Loucy (cell line): Measurements from ENCODE around the gene BPIFB2.

Experiments
- H2AFZ ChIP-seq: fragments of 200-600 bp; sonication (generic); 2 replicates; pipeline ENCODE4 v1.6.0; 2016; ENCODE audit warnings: antibody characterized with exemption, mild to moderate bottlenecking, low read length, moderate library complexity
- H3F3A ChIP-seq: fragments of 200-600 bp; 2 replicates; pipeline ENCODE4 v1.6.0; 2016; ENCODE audit warnings: antibody characterized with exemption, low read depth, mild to moderate bottlenecking
- H3K27me3 ChIP-seq: fragments of 200-600 bp; sonication (generic); 2 replicates; pipeline ENCODE4 v1.6.1; 2014; ENCODE audit warnings: low read length, mild to moderate bottlenecking; ENCODE audit not compliant: insufficient read depth, poor library complexity, severe bottlenecking
- H3K36me3 ChIP-seq: fragments of 200-600 bp; sonication (generic); 2 replicates; pipeline ENCODE4 v1.6.1; 2016; ENCODE audit warnings: low read length; ENCODE audit not compliant: insufficient read depth
- H3K4me1 ChIP-seq: fragments of 200-600 bp; sonication (generic); 2 replicates; pipeline ENCODE4 v1.5.1; 2014; ENCODE audit warnings: low read length, mild to moderate bottlenecking; ENCODE audit not compliant: insufficient read depth, poor library complexity, severe bottlenecking
- H3K4me2 ChIP-seq: fragments of 200-600 bp; sonication (generic); 2 replicates; pipeline ENCODE4 v1.6.0; 2014; ENCODE audit warnings: antibody characterized with exemption, low read length, low read depth, mild to moderate bottlenecking; ENCODE audit not compliant: poor library complexity, severe bottlenecking
- H3K4me3 ChIP-seq: fragments of 200-600 bp; sonication (generic); 2 replicates; pipeline ENCODE4 v1.5.1; 2014; ENCODE audit warnings: low read length, mild to moderate bottlenecking, mixed read lengths; ENCODE audit not compliant: poor library complexity, severe bottlenecking
- H3K79me2 ChIP-seq: fragments of 200-600 bp; sonication (generic); 2 replicates; pipeline ENCODE4 v1.6.1; 2014; ENCODE audit warnings: low read length; ENCODE audit not compliant: insufficient read depth
- H3K9ac ChIP-seq: fragments of 200-600 bp; sonication (generic); 2 replicates; pipeline ENCODE4 v1.6.0; 2014; ENCODE audit warnings: mild to moderate bottlenecking, low read depth, low read length, moderate library complexity; ENCODE audit not compliant: poor library complexity, severe bottlenecking
- H3K9me2 ChIP-seq: fragments of 200-600 bp; sonication (generic); replicated peaks from 2 replicates; pipeline ENCODE4 v1.6.1; 2016; ENCODE audit warnings: low read depth, low read length, mixed read lengths
- H3K9me3 ChIP-seq: fragments of 200-600 bp; sonication (generic); 2 replicates; pipeline ENCODE4 v1.6.1; 2014; ENCODE audit warnings: mild to moderate bottlenecking, antibody characterized with exemption, low read length, low read depth; ENCODE audit not compliant: insufficient read depth
- H4K20me1 ChIP-seq: fragments of 200-600 bp; sonication (generic); 2 replicates; pipeline ENCODE4 v1.6.0; 2014; ENCODE audit warnings: antibody characterized with exemption, low read length, mild to moderate bottlenecking; ENCODE audit not compliant: insufficient read depth, poor library complexity, severe bottlenecking
- CTCF ChIP-seq: fragments of 200-600 bp; sonication (generic); conservative IDR thresholded peaks from 2 replicates; pipeline ENCODE4 v1.5.1; 2014; ENCODE audit warnings: mild to moderate bottlenecking, antibody characterized with exemption, low read length
- EZH2phosphoT487 ChIP-seq: fragments of 200-600 bp; IDR thresholded peaks from 2 replicates; pipeline ENCODE4 v1.6.1; 2018; ENCODE audit warnings: antibody characterized with exemption, mild to moderate bottlenecking, moderate library complexity, borderline replicate concordance

The BPIFB2 gene

GRCh38 chr20:33028875-33029274, 21.4 kb downstream of the BPIFB2 start:
- Histone ChIP-seq H3K9ac (no peak overlapping the region), H3K9me2 (no peaks in the 10 kb centered on the region), H3K4me3 (no peak overlapping the region), H2AFZ (no peak overlapping the region), H3F3A (no peaks in the 10 kb centered on the region), H3K4me1 (peaks cover 8% of the 10 kb centered on the region), H3K36me3 (no peaks in the 10 kb centered on the region), H4K20me1 (no peaks in the 10 kb centered on the region), H3K27me3 (no peaks in the 10 kb centered on the region), H3K4me2 (no peak overlapping the region), H3K9me3 (no peaks in the 10 kb centered on the region), H3K79me2 (no peaks in the 10 kb centered on the region)
- TF ChIP-seq EZH2phosphoT487 (no peak), CTCF (no peak)

GRCh38 chr20:33030076-33030475, 22.6 kb downstream of the BPIFB2 start:
- H3K4me3 ChIP-seq = no peak overlapping the region
- H3K9me2 ChIP-seq = no peaks in the 10 kb centered on the region
- no peaks in the 10 kb centered on the region for H3K4me1 ChIP-seq
- H3F3A ChIP-seq = no peaks in the 10 kb centered on the region
- no peaks in the 10 kb centered on the region for H3K9me3 ChIP-seq
- H3K27me3 ChIP-seq = no peaks in the 10 kb centered on the region
- TF ChIP-seq CTCF = no peak
- H3K79me2 ChIP-seq = no peaks in the 10 kb centered on the region
- H3K4me2 ChIP-seq = no peak overlapping the region
- no peaks in the 10 kb centered on the region for H3K36me3 ChIP-seq
- H2AFZ ChIP-seq = no peak overlapping the region
- H3K9ac ChIP-seq = no peak overlapping the region
- H4K20me1 ChIP-seq = no peaks in the 10 kb centered on the region

GRCh38 chr20:33030569-33030968, 23.1 kb downstream of the BPIFB2 start:
- Histone ChIP-seq H3K9ac (no peak overlapping the region), H3K9me3 (no peaks in the 10 kb centered on the region), H3K4me1 (no peaks in the 10 kb centered on the region), H2AFZ (no peak overlapping the region), H3K79me2 (no peaks in the 10 kb centered on the region), H4K20me1 (no peaks in the 10 kb centered on the region), H3K36me3 (no peaks in the 10 kb centered on the region), H3F3A (no peaks in the 10 kb centered on the region), H3K4me2 (no peak overlapping the region), H3K27me3 (no peaks in the 10 kb centered on the region), H3K4me3 (no peak overlapping the region), H3K9me2 (no peaks in the 10 kb centered on the region)
- TF ChIP-seq CTCF (no peak), EZH2phosphoT487 (no peak)
